ENCODE measurements around the gene ZMYND10. TPM values are rescaled to one million over a fixed set of nuclear protein-coding genes. Genes with fewer than 3 reads are reported as not detected.

The ZMYND10 gene
- total RNA-seq, 1 donor from 2014 or later = not detected

GRCh38 chr3:50381383-50381782 lies 35.9 kb upstream of the ZMYND10 start:
- no peaks in the 10 kb centered on the region for H3K27me3 ChIP-seq
- peaks cover 0 to 3% of the 10 kb centered on the region in 2 donors for H3K4me1 ChIP-seq
- intact Hi-C loops (cut with DNase I) = no loop called here
- TF ChIP-seq, protein P1, sequence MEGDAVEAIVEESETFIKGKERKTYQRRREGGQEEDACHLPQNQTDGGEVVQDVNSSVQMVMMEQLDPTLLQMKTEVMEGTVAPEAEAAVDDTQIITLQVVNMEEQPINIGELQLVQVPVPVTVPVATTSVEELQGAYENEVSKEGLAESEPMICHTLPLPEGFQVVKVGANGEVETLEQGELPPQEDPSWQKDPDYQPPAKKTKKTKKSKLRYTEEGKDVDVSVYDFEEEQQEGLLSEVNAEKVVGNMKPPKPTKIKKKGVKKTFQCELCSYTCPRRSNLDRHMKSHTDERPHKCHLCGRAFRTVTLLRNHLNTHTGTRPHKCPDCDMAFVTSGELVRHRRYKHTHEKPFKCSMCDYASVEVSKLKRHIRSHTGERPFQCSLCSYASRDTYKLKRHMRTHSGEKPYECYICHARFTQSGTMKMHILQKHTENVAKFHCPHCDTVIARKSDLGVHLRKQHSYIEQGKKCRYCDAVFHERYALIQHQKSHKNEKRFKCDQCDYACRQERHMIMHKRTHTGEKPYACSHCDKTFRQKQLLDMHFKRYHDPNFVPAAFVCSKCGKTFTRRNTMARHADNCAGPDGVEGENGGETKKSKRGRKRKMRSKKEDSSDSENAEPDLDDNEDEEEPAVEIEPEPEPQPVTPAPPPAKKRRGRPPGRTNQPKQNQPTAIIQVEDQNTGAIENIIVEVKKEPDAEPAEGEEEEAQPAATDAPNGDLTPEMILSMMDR (IDR thresholded peaks at IDR 0.05) = no peak
- no peaks in the 10 kb centered on the region for H3K9me3 ChIP-seq
- no peak overlapping the region for H3K4me3 ChIP-seq
- H3K36me3 ChIP-seq = no peaks in the 10 kb centered on the region
- DNase-seq (ENCODE audit: low spot score in 2 of 2) = no peak
- H3K27ac ChIP-seq = no peak overlapping the region

GRCh38 chr3:50380405-50381085 lies 35.0 kb upstream of the ZMYND10 start:
- peaks cover 0 to 3% of the 10 kb centered on the region in 2 donors for H3K4me1 ChIP-seq
- no peaks in the 10 kb centered on the region for H3K9me3 ChIP-seq
- TF ChIP-seq, protein P1 (IDR thresholded peaks at IDR 0.05) = no peak
- intact Hi-C loops (cut with DNase I) = no loop called here
- no peaks in the 10 kb centered on the region for H3K36me3 ChIP-seq
- H3K4me3 ChIP-seq = no peak overlapping the region
- H3K27ac ChIP-seq = no peak overlapping the region
- no peak for DNase-seq (ENCODE audit: low spot score in 2 of 2)
- no peaks in the 10 kb centered on the region for H3K27me3 ChIP-seq

- H3K27me3 ChIP-seq = no peaks in the 10 kb centered on the region
- DNase-seq (ENCODE audit: low spot score in 2 of 2) = no peak
- peaks cover 0 to 3% of the 10 kb centered on the region in 2 donors for H3K4me1 ChIP-seq
- intact Hi-C loops (cut with DNase I) = no loop called here
- no peak overlapping the region for H3K4me3 ChIP-seq
- H3K27ac ChIP-seq = no peak overlapping the region
- TF ChIP-seq, protein P1 (IDR thresholded peaks at IDR 0.05) = no peak
- no peaks in the 10 kb centered on the region for H3K36me3 ChIP-seq
- no peaks in the 10 kb centered on the region for H3K9me3 ChIP-seq
Measured at GRCh38 chr3:50378757-50379156, 33.2 kb upstream of the ZMYND10 start.

- TF ChIP-seq, protein P1 (IDR thresholded peaks at IDR 0.05) = no peak
- no peak overlapping the region for H3K4me3 ChIP-seq
- H3K9me3 ChIP-seq = no peaks in the 10 kb centered on the region
- H3K27me3 ChIP-seq = no peaks in the 10 kb centered on the region
- intact Hi-C loops (cut with DNase I) = no loop called here
- peaks cover 0 to 3% of the 10 kb centered on the region in 2 donors for H3K4me1 ChIP-seq
- DNase-seq (ENCODE audit: low spot score in 2 of 2) = no peak
- no peak overlapping the region for H3K27ac ChIP-seq
- no peaks in the 10 kb centered on the region for H3K36me3 ChIP-seq
Measured at GRCh38 chr3:50378024-50378423, 32.5 kb upstream of the ZMYND10 start.

DNA sequence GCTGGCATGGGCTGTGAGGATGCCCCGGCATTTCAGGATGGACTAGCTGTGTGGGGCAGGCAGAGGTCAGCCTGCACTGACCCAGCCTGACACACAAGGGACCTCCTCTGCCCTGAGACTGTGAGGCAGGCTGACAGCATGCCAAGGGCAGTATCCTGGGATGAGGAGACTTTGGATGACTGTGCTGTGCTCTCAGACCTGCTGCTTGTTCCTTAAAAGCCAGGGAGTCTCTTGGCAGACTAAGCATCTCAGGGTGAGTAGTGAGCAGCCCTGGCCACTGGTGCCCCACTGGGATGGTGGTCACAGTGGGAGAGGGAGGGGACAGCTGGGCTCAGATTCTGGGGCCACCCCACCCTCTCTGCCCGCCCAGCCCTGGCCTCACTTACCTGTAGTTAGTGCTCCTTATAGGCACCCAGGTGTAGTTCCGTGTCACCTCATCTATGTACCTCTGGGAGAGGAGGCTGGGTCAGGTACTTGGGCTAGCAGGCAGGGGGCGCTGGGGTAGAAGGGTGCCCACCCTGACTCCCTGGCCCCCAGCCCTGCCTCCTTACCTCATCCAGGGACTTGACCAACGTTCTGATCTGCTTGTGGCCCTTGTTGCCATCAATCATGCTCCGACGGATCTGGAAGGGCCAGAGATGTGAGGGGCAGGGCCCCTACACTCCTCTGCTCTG lies 29.9 kb upstream of the ZMYND10 start:
- no peaks in the 10 kb centered on the region for H3K27me3 ChIP-seq
- H3K36me3 ChIP-seq = no peaks in the 10 kb centered on the region
- H3K27ac ChIP-seq = no peak overlapping the region
- H3K4me1 ChIP-seq = no peaks in the 10 kb centered on the region
- intact Hi-C loops (cut with DNase I) = no loop called here
- H3K4me3 ChIP-seq = no peak overlapping the region
- H3K9me3 ChIP-seq = no peaks in the 10 kb centered on the region
- no peak for DNase-seq (ENCODE audit: low spot score in 2 of 2)
- TF ChIP-seq, protein P1 (IDR thresholded peaks at IDR 0.05) = no peak

All from ascending aorta (tissue), 2 donors.